Measurements from ENCODE around the gene KPNA3. TPM values are rescaled to one million over a fixed set of nuclear protein-coding genes. Genes with fewer than 3 reads are reported as not detected.
A peak's percentile ranks its signal among the peaks of the same experiment; 100 is the strongest.

KPNA3 gene
- total and polyA plus RNA-seq, 2 experiments from 2014 or later, result 30.5 to 55.7 TPM

GRCh38 chr13:49828453-49828852, 36.0 kb upstream of the KPNA3 start:
- 0 out of 3 replicates have a peak, but pooled peaks have one; percentile 29 for ATAC-seq
- TF ChIP-seq POLR2AphosphoS5 (IDR thresholded peaks at IDR 0.05; ENCODE audit: low read depth), result no peak
- no peak for TF ChIP-seq ZNF462 (CRISPR knock-in tag; IDR thresholded peaks at IDR 0.05)
- TF ChIP-seq, protein P1, sequence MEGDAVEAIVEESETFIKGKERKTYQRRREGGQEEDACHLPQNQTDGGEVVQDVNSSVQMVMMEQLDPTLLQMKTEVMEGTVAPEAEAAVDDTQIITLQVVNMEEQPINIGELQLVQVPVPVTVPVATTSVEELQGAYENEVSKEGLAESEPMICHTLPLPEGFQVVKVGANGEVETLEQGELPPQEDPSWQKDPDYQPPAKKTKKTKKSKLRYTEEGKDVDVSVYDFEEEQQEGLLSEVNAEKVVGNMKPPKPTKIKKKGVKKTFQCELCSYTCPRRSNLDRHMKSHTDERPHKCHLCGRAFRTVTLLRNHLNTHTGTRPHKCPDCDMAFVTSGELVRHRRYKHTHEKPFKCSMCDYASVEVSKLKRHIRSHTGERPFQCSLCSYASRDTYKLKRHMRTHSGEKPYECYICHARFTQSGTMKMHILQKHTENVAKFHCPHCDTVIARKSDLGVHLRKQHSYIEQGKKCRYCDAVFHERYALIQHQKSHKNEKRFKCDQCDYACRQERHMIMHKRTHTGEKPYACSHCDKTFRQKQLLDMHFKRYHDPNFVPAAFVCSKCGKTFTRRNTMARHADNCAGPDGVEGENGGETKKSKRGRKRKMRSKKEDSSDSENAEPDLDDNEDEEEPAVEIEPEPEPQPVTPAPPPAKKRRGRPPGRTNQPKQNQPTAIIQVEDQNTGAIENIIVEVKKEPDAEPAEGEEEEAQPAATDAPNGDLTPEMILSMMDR (conservative IDR thresholded peaks at IDR 0.05; ENCODE audit: low read depth in 2 of 2), result peak in 1 of 2 experiments; percentile 37; a peak in 2 of 4 replicates

GRCh38 chr13:49827891-49828290, 35.4 kb upstream of the KPNA3 start:
- Histone ChIP-seq H4K20me1 (replicated peaks; ENCODE audit: insufficient read depth) (no peaks in the 10 kb centered on the region), H3K4me1 (ENCODE audit: insufficient read depth) (no peaks in the 10 kb centered on the region), H3K9me2 (ENCODE audit: insufficient read depth) (no peaks in the 10 kb centered on the region), H3K4me2 (no peak overlapping the region), H3F3A (replicated peaks; ENCODE audit: low read depth) (no peaks in the 10 kb centered on the region), H3K27ac (ENCODE audit: low read depth) (no peak overlapping the region), H3K4me3 (no peak overlapping the region), H2AFZ (no peak overlapping the region), H3K79me2 (replicated peaks; ENCODE audit: insufficient read depth) (no peaks in the 10 kb centered on the region), H3K27me3 (ENCODE audit: insufficient read depth) (no peaks in the 10 kb centered on the region), H3K36me3 (ENCODE audit: insufficient read depth) (no peaks in the 10 kb centered on the region)
- Mint-ChIP-seq H3K27me3 (ENCODE audit: insufficient read depth, low read depth, poor library complexity) (no peaks in the 10 kb centered on the region), H3K9me3 (peaks cover 4% of the 10 kb centered on the region; the same call in 2 of the 3 replicates), H3K4me3 (no peak overlapping the region), H3K27ac (no peak overlapping the region), H3K4me1 (no peaks in the 10 kb centered on the region), H3K36me3 (ENCODE audit: low read depth) (no peaks in the 10 kb centered on the region; the same call in 2 of the 3 replicates)
- no peak for DNase-seq (ENCODE audit: low spot score)
- ATAC-seq, result no peak
- TF ChIP-seq CREB1 (CRISPR knock-in tag; IDR thresholded peaks at IDR 0.05; ENCODE audit: low read depth), result no peak

More at GRCh38 chr13:49828453-49828852, 36.0 kb upstream of the KPNA3 start:
- Histone ChIP-seq H3K79me2 (replicated peaks; ENCODE audit: insufficient read depth) (no peaks in the 10 kb centered on the region), H3K36me3 (ENCODE audit: insufficient read depth) (no peaks in the 10 kb centered on the region), H3K9me2 (ENCODE audit: insufficient read depth) (no peaks in the 10 kb centered on the region), H3K4me2 (no peak overlapping the region), H3K27ac (ENCODE audit: low read depth) (no peak overlapping the region), H3K4me3 (no peak overlapping the region), H3K27me3 (ENCODE audit: insufficient read depth) (no peaks in the 10 kb centered on the region), H4K20me1 (replicated peaks; ENCODE audit: insufficient read depth) (no peaks in the 10 kb centered on the region), H2AFZ (no peak overlapping the region), H3K4me1 (ENCODE audit: insufficient read depth) (no peaks in the 10 kb centered on the region), H3F3A (replicated peaks; ENCODE audit: low read depth) (no peaks in the 10 kb centered on the region)
- peaks cover 2% of the 10 kb centered on the region; the same call in 2 of the 3 replicates for H3K4me1 Mint-ChIP-seq
- no peak overlapping the region for H3K27ac Mint-ChIP-seq
- peaks cover 4% of the 10 kb centered on the region; the same call in 2 of the 3 replicates for H3K9me3 Mint-ChIP-seq
- H3K36me3 Mint-ChIP-seq (ENCODE audit: low read depth), result no peaks in the 10 kb centered on the region; the same call in 2 of the 3 replicates
- no peaks in the 10 kb centered on the region for H3K27me3 Mint-ChIP-seq (ENCODE audit: insufficient read depth, low read depth, poor library complexity)
- peak; percentile 11 for DNase-seq (ENCODE audit: low spot score)
- no peak overlapping the region for H3K4me3 Mint-ChIP-seq

All from GM23338 (cell line).